ENCODE measurements around the gene WDFY4.

WDFY4 gene

GRCh38 chr10:48768926-48769325 is 84.3 kb downstream of the WDFY4 start:
- H3K27ac ChIP-seq (ENCODE audit: poor library complexity, severe bottlenecking) = no peak overlapping the region
- H3K9me3 ChIP-seq (ENCODE audit: severe bottlenecking) = no peaks in the 10 kb centered on the region
- H3K36me3 ChIP-seq (ENCODE audit: low read depth) = no peaks in the 10 kb centered on the region
- DNase-seq (ENCODE audit: low spot score) (no peak), ATAC-seq (ENCODE audit: low read depth) (no peak)
- no peak overlapping the region for H3K4me3 ChIP-seq (ENCODE audit: severe bottlenecking)
- no peak for TF ChIP-seq CTCF (IDR thresholded peaks at IDR 0.05; ENCODE audit: poor library complexity, severe bottlenecking)
- H3K4me1 ChIP-seq (ENCODE audit: insufficient read depth, poor library complexity, severe bottlenecking) = no peaks in the 10 kb centered on the region
- H3K27me3 ChIP-seq (ENCODE audit: insufficient read depth, poor library complexity, severe bottlenecking) = no peaks in the 10 kb centered on the region

- DNase-seq (ENCODE audit: low spot score) = no peak
These were observed 85.2 kb downstream of the WDFY4 start for GRCh38 chr10:48769706-48770435.

GRCh38 chr10:48770561-48771089 is 86.0 kb downstream of the WDFY4 start:
- DNase-seq (ENCODE audit: low spot score) (no peak), ATAC-seq (ENCODE audit: low read depth) (no peak)
- no peaks in the 10 kb centered on the region for H3K36me3 ChIP-seq (ENCODE audit: low read depth)
- no peaks in the 10 kb centered on the region for H3K4me1 ChIP-seq (ENCODE audit: insufficient read depth, poor library complexity, severe bottlenecking)
- H3K4me3 ChIP-seq (ENCODE audit: severe bottlenecking) = no peak overlapping the region
- no peak for TF ChIP-seq CTCF (IDR thresholded peaks at IDR 0.05; ENCODE audit: poor library complexity, severe bottlenecking)
- H3K27ac ChIP-seq (ENCODE audit: poor library complexity, severe bottlenecking) = no peak overlapping the region
- no peaks in the 10 kb centered on the region for H3K27me3 ChIP-seq (ENCODE audit: insufficient read depth, poor library complexity, severe bottlenecking)
- no peaks in the 10 kb centered on the region for H3K9me3 ChIP-seq (ENCODE audit: severe bottlenecking)

More at GRCh38 chr10:48769706-48770435, 85.2 kb downstream of the WDFY4 start:
- no peak for TF ChIP-seq CTCF (IDR thresholded peaks at IDR 0.05; ENCODE audit: poor library complexity, severe bottlenecking)
- no peaks in the 10 kb centered on the region for H3K27me3 ChIP-seq (ENCODE audit: insufficient read depth, poor library complexity, severe bottlenecking)
- no peak for ATAC-seq (ENCODE audit: low read depth)
- H3K36me3 ChIP-seq (ENCODE audit: low read depth) = no peaks in the 10 kb centered on the region
- H3K27ac ChIP-seq (ENCODE audit: poor library complexity, severe bottlenecking) = no peak overlapping the region
- H3K4me3 ChIP-seq (ENCODE audit: severe bottlenecking) = no peak overlapping the region
- no peaks in the 10 kb centered on the region for H3K9me3 ChIP-seq (ENCODE audit: severe bottlenecking)
- no peaks in the 10 kb centered on the region for H3K4me1 ChIP-seq (ENCODE audit: insufficient read depth, poor library complexity, severe bottlenecking)

GRCh38 chr10:48771234-48771633 is 86.6 kb downstream of the WDFY4 start:
- H3K4me3 ChIP-seq (ENCODE audit: severe bottlenecking) = no peak overlapping the region
- no peak for ATAC-seq (ENCODE audit: low read depth)
- no peaks in the 10 kb centered on the region for H3K9me3 ChIP-seq (ENCODE audit: severe bottlenecking)
- no peaks in the 10 kb centered on the region for H3K36me3 ChIP-seq (ENCODE audit: low read depth)
- no peak for TF ChIP-seq CTCF (IDR thresholded peaks at IDR 0.05; ENCODE audit: poor library complexity, severe bottlenecking)
- DNase-seq (ENCODE audit: low spot score) = no peak
- no peaks in the 10 kb centered on the region for H3K27me3 ChIP-seq (ENCODE audit: insufficient read depth, poor library complexity, severe bottlenecking)
- no peak overlapping the region for H3K27ac ChIP-seq (ENCODE audit: poor library complexity, severe bottlenecking)
- no peaks in the 10 kb centered on the region for H3K4me1 ChIP-seq (ENCODE audit: insufficient read depth, poor library complexity, severe bottlenecking)

- DNase-seq (ENCODE audit: low spot score) (no peak), ATAC-seq (ENCODE audit: low read depth) (no peak)
- no peaks in the 10 kb centered on the region for H3K27me3 ChIP-seq (ENCODE audit: insufficient read depth, poor library complexity, severe bottlenecking)
- H3K9me3 ChIP-seq (ENCODE audit: severe bottlenecking) = no peaks in the 10 kb centered on the region
- no peak overlapping the region for H3K27ac ChIP-seq (ENCODE audit: poor library complexity, severe bottlenecking)
- H3K4me1 ChIP-seq (ENCODE audit: insufficient read depth, poor library complexity, severe bottlenecking) = no peaks in the 10 kb centered on the region
- no peak overlapping the region for H3K4me3 ChIP-seq (ENCODE audit: severe bottlenecking)
- H3K36me3 ChIP-seq (ENCODE audit: low read depth) = no peaks in the 10 kb centered on the region
- TF ChIP-seq CTCF (IDR thresholded peaks at IDR 0.05; ENCODE audit: poor library complexity, severe bottlenecking) = no peak
These were observed 87.4 kb downstream of the WDFY4 start for GRCh38 chr10:48772059-48772458.
